Breast epithelium (tissue), 3 donors: Measurements from ENCODE around the gene GPN2.

Source experiments
- POLR2A ChIP-seq: fragments of 450-650 bp; IDR thresholded peaks from one replicate; pipeline ENCODE4 v1.6.1; 2016; ENCODE audit warnings: antibody characterized with exemption, mild to moderate bottlenecking, moderate library complexity
- POLR2AphosphoS5 ChIP-seq, 3 donors: sonication (generic); formaldehyde crosslinking; IDR thresholded peaks; one replicate each; pipeline ENCODE4 v1.6.1; 2017; ENCODE audit warnings: antibody characterized with exemption in 3 of 3
- TF ChIP-seq, protein P1 (sequence below), 3 donors: fragments of 450-650 bp; IDR thresholded peaks; one replicate each; pipeline ENCODE4 v1.5.1; 2016 to 2017; ENCODE audit warnings: antibody characterized with exemption in 3 of 3, mild to moderate bottlenecking in 3 of 3, moderate library complexity in 3 of 3

DNA sequence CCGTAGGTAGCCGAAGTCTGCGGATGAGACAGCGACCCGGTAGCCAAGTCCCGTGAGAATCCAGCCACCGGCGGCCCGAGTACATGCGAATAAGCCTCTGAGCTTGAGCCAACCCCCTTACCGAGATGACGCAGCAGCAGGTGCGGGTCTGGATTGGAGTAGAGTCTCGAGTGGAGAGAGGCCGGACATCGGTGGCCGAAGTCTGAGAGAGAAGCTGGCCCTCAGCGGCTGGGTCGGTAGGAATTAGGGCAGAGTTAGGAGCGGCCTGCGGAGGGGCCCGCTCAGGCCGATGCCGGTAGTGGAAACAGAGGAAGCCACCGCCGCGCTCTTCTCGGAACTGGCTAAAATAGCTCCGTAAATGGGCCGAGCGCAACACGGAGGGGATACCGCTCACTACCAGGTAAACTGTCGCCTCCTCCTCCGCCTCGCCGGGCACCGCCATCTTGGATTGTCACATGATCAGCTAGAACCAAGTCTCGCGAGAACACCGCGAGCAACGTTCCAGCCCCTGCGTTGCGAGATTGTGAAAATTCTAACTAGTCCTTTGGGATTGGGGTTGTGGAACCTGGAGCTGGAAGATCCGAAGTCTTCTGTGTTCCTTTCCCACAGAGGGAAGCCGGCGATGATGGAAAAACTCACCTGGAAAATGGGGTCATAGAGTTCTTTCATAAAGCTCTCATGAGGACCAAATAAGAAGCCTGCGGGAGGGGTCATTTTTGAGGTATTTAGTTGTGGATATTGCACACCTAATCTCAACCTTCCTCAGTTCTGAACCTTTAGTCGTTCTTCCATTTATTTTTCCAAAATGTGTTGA, 10.1 kb upstream of the GPN2 start, which contains the start of gene GPATCH3:
- TF ChIP-seq, protein P1, sequence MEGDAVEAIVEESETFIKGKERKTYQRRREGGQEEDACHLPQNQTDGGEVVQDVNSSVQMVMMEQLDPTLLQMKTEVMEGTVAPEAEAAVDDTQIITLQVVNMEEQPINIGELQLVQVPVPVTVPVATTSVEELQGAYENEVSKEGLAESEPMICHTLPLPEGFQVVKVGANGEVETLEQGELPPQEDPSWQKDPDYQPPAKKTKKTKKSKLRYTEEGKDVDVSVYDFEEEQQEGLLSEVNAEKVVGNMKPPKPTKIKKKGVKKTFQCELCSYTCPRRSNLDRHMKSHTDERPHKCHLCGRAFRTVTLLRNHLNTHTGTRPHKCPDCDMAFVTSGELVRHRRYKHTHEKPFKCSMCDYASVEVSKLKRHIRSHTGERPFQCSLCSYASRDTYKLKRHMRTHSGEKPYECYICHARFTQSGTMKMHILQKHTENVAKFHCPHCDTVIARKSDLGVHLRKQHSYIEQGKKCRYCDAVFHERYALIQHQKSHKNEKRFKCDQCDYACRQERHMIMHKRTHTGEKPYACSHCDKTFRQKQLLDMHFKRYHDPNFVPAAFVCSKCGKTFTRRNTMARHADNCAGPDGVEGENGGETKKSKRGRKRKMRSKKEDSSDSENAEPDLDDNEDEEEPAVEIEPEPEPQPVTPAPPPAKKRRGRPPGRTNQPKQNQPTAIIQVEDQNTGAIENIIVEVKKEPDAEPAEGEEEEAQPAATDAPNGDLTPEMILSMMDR (IDR thresholded peaks at IDR 0.05), result no peak
- TF ChIP-seq POLR2A (peak; percentile 33), POLR2AphosphoS5 (IDR thresholded peaks at IDR 0.05) (peak; percentile 95 to 98 (median 97))
